K562 (cell line): ENCODE results near the gene RAB40B. TPM values are rescaled to one million over a fixed set of nuclear protein-coding genes. Genes with fewer than 3 reads are reported as not detected.

Experiments used
- C11orf30 ChIP-seq: fragments of 450-650 bp; IDR thresholded peaks from 2 replicates; pipeline ENCODE4 v1.6.1; 2016; ENCODE audit warnings: low read depth, mild to moderate bottlenecking
- CREB3L1 ChIP-seq: fragments of 450-650 bp; IDR thresholded peaks from 2 replicates; pipeline ENCODE4 v1.6.1; 2014; ENCODE audit warnings: low read depth, mild to moderate bottlenecking, moderate library complexity, borderline replicate concordance
- GABPB1 ChIP-seq: sonication (generic); formaldehyde crosslinking; IDR thresholded peaks from 2 replicates; pipeline ENCODE4 v1.8.0; 2022; ENCODE audit warnings: mild to moderate bottlenecking, missing genetic modification reagents
- HDAC8 ChIP-seq: fragments of 450-650 bp; IDR thresholded peaks from 2 replicates; pipeline ENCODE4 v1.6.1; 2016; ENCODE audit warnings: mild to moderate bottlenecking, missing genetic modification characterization, moderate library complexity, missing compliant biosample characterization
- HMGN3 ChIP-seq: IDR thresholded peaks from 2 replicates; pipeline ENCODE4 v1.6.1; 2011; ENCODE audit warnings: borderline replicate concordance, low read depth, mild to moderate bottlenecking, mixed read lengths, low read length; ENCODE audit not compliant: insufficient read length; ENCODE audit errors: extremely low read depth
- ILF3 ChIP-seq: fragments of 450-650 bp; IDR thresholded peaks from 2 replicates; pipeline ENCODE4 v1.6.1; 2018; ENCODE audit warnings: antibody characterized with exemption, mild to moderate bottlenecking, moderate library complexity, borderline replicate concordance
- MAZ ChIP-seq, 2 experiments: fragments of 450-650 bp in 1 of 2; sonication (generic) in 1 of 2; formaldehyde crosslinking; IDR thresholded peaks in 1 of 2; conservative IDR thresholded peaks in 1 of 2; 2 replicates each; pipeline versions ENCODE4 v1.4.0 to v1.5.0; 2020; ENCODE audit warnings: mild to moderate bottlenecking in 1 of 2, missing genetic modification reagents in 1 of 2
- NCOR1 ChIP-seq: fragments of 450-650 bp; IDR thresholded peaks from 2 replicates; pipeline ENCODE4 v1.6.1; 2016; ENCODE audit warnings: mild to moderate bottlenecking, moderate library complexity
- NFIC ChIP-seq: fragments of 450-650 bp; IDR thresholded peaks from 2 replicates; pipeline ENCODE4 v1.6.1; 2017; ENCODE audit warnings: mild to moderate bottlenecking, inconsistent platforms
- NR4A1 ChIP-seq, 2 experiments: fragments of 250-450 bp in 1 of 2; fragments of 450-650 bp in 1 of 2; sonication (Bioruptor Pico) in 1 of 2; IDR thresholded peaks; 2 replicates each; pipeline versions ENCODE4 v1.4.0 to v1.6.1; 2016 to 2020; ENCODE audit warnings: mild to moderate bottlenecking in 2 of 2, missing compliant biosample characterization in 1 of 2, missing genetic modification characterization in 1 of 2, moderate library complexity in 1 of 2
- NUFIP1 ChIP-seq: fragments of 450-650 bp; IDR thresholded peaks from 2 replicates; pipeline ENCODE4 v1.6.1; 2018; ENCODE audit not compliant: partially characterized antibody
- PHF8 ChIP-seq: fragments of 200-600 bp; sonication (generic); IDR thresholded peaks from 2 replicates; pipeline ENCODE4 v1.6.1; 2012; ENCODE audit warnings: mixed run types, mild to moderate bottlenecking, inconsistent platforms, low read length, moderate library complexity, borderline replicate concordance
- SOX6 ChIP-seq: fragments of 450-650 bp; IDR thresholded peaks from 2 replicates; pipeline ENCODE4 v1.6.1; 2014; ENCODE audit warnings: mild to moderate bottlenecking
- TAF1 ChIP-seq: IDR thresholded peaks from 2 replicates; pipeline ENCODE4 v1.6.1; 2011; ENCODE audit warnings: mild to moderate bottlenecking, low read length, moderate library complexity; ENCODE audit not compliant: insufficient read depth, control insufficient read depth, severe bottlenecking; ENCODE audit errors: extremely low read depth
- TFAM ChIP-seq: fragments of 250-450 bp; sonication (Bioruptor Pico); conservative IDR thresholded peaks from 2 replicates; pipeline ENCODE4 v1.5.0; 2021; ENCODE audit warnings: mild to moderate bottlenecking, moderate library complexity
- YBX1 ChIP-seq: fragments of 450-650 bp; IDR thresholded peaks from 2 replicates; pipeline ENCODE4 v1.7.1; 2016; ENCODE audit warnings: mild to moderate bottlenecking
- ZBTB2 ChIP-seq: fragments of 450-650 bp; IDR thresholded peaks from 2 replicates; pipeline ENCODE4 v1.6.1; 2016; ENCODE audit warnings: antibody characterized with exemption
- ZNF644 ChIP-seq: fragments of 200-800 bp; sonication (Bioruptor generic); IDR thresholded peaks from 2 replicates; pipeline ENCODE4 v1.6.1; 2016; ENCODE audit warnings: low read depth, missing genetic modification characterization, missing compliant biosample characterization
- polyA plus RNA-seq, 8 experiments: library from polyadenylated mRNA; depleted of rRNA in 4 of 8; stranded (reverse) in 5 of 8; unstranded in 3 of 8; fragments of >200 nt; fragmentation: Nextera tagmentation in 2 of 8; fragmentation: Illumina TruSeq in 1 of 8; extraction: Ambion mirVana in 2 of 8; extraction: Trizol in 1 of 8; gene quantifications; 2 replicates each; pipeline versions ENCODE4 v1.2.1 to v1.2.3, GENCODE V29; 2011 to 2014; ENCODE audit warnings: inconsistent platforms in 1 of 8, missing spikeins in 1 of 8
- total RNA-seq, 7 experiments: library from RNA; depleted of rRNA in 6 of 7; stranded (reverse); fragments of >200 nt in 6 of 7; fragmentation: Illumina TruSeq in 2 of 7; extraction: Trizol in 2 of 7; gene quantifications; 2 replicates each; pipeline versions ENCODE4 v1.2.1 to v1.2.3, GENCODE V29; 2011 to 2021; ENCODE audit warnings: low replicate concordance in 1 of 7
- TF ChIP-seq, protein P1 (sequence below): IDR thresholded peaks from 3 replicates; pipeline ENCODE4 v1.6.1; 2011; ENCODE audit warnings: borderline replicate concordance, mild to moderate bottlenecking, moderate library complexity; ENCODE audit not compliant: insufficient read length; ENCODE audit errors: extremely low read depth

The RAB40B gene
- total and polyA plus RNA-seq, 9 of the 15 experiments (the other 6 are each of a cell fraction or from before 2014, with no cell fraction given): 0.13 to 4.6 (median 1.4) TPM

- TF ChIP-seq ZBTB2 (0 out of 2 replicates have a peak, but pooled peaks have one; percentile 41), ZNF644 (peak; percentile 87), NFIC (peak; percentile 62), TFAM (CRISPR knock-in tag) (no peak), MAZ (CRISPR knock-in tag; conservative IDR thresholded peaks at IDR 0.05 in 1 of 2, IDR thresholded peaks at IDR 0.05 in 1 of 2) (peak; percentile 76 to 85; a peak in 3 of 4 replicates), CREB3L1 (peak; percentile 80), NUFIP1 (no peak), PHF8 (peak; percentile 90; the same call in 1 of the 2 replicates), NR4A1 (CRISPR knock-in tag; IDR thresholded peaks at IDR 0.05) (no peak), NR4A1 (tag; IDR thresholded peaks at IDR 0.05) (0 out of 2 replicates have a peak, but pooled peaks have one; percentile 40), TAF1 (peak; percentile 50), HMGN3 (peak; percentile 79), GABPB1 (peak; percentile 55), HDAC8 (tag) (no peak), NCOR1 (0 out of 2 replicates have a peak, but pooled peaks have one; percentile 4), SOX6 (no peak), C11orf30 (no peak), YBX1 (no peak), ILF3 (no peak)
- TF ChIP-seq, protein P1, sequence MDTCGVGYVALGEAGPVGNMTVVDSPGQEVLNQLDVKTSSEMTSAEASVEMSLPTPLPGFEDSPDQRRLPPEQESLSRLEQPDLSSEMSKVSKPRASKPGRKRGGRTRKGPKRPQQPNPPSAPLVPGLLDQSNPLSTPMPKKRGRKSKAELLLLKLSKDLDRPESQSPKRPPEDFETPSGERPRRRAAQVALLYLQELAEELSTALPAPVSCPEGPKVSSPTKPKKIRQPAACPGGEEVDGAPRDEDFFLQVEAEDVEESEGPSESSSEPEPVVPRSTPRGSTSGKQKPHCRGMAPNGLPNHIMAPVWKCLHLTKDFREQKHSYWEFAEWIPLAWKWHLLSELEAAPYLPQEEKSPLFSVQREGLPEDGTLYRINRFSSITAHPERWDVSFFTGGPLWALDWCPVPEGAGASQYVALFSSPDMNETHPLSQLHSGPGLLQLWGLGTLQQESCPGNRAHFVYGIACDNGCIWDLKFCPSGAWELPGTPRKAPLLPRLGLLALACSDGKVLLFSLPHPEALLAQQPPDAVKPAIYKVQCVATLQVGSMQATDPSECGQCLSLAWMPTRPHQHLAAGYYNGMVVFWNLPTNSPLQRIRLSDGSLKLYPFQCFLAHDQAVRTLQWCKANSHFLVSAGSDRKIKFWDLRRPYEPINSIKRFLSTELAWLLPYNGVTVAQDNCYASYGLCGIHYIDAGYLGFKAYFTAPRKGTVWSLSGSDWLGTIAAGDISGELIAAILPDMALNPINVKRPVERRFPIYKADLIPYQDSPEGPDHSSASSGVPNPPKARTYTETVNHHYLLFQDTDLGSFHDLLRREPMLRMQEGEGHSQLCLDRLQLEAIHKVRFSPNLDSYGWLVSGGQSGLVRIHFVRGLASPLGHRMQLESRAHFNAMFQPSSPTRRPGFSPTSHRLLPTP: no peak
Observed at GRCh38 chr17:82734987-82735866, 36.7 kb upstream of the RAB40B start, which contains the start of gene FN3K (continued).
